Pancreas (tissue), 10 donors: Measurements from ENCODE around the gene TMEM190. TPM values are rescaled to one million over a fixed set of nuclear protein-coding genes. Genes with fewer than 3 reads are reported as not detected.

Experiments used
- ATAC-seq, 4 donors: fragments of 200-7000 bp; cut with Tn5 transposase; one replicate each; pipeline versions ENCODE4 v1.8.0 to v1.9.1; 2020; ENCODE audit warnings: mild to moderate bottlenecking in 4 of 4, moderate library complexity in 4 of 4
- DNase-seq, 6 donors: peaks; one replicate each; pipeline ENCODE4 v3.0.0-alpha.2; 2020
- FAIRE-seq: peaks from 2 replicates; lab custom pipeline; 2012; peaks lifted over from hg19 to GRCh38; lab: Jason Lieb, UNC
- H3K27ac ChIP-seq, 4 donors: fragments of 200-600 bp; sonication (generic); 1 replicate in 3 of 4; 2 replicates in 1 of 4; pipeline versions ENCODE4 v1.5.0 to v1.8.0; 2020
- H3K27me3 ChIP-seq, 4 donors: fragments of 200-600 bp; one replicate each; pipeline ENCODE4 v1.8.0; 2021
- H3K36me3 ChIP-seq, 3 donors: fragments of 200-600 bp; sonication (generic) in 1 of 3; one replicate each; pipeline versions ENCODE4 v1.5.0 to v1.8.0; 2020 to 2021
- H3K4me1 ChIP-seq, 3 donors: fragments of 200-600 bp; one replicate each; pipeline ENCODE4 v1.8.0; 2021
- H3K4me3 ChIP-seq, 4 donors: fragments of 200-600 bp; sonication (generic) in 2 of 4; one replicate each; pipeline versions ENCODE4 v1.5.0 to v1.8.0; 2020 to 2021
- H3K9me3 ChIP-seq, 4 donors: fragments of 200-600 bp; one replicate each; pipeline ENCODE4 v1.8.0; 2021
- CTCF ChIP-seq, 4 donors: fragments of 200-600 bp; sonication (generic) in 3 of 4; IDR thresholded peaks; one replicate each; pipeline versions ENCODE4 v1.5.0 to v1.8.0; 2021; ENCODE audit warnings: antibody characterized with exemption in 4 of 4
- WGBS, 2 donors: extraction: QIAGEN DNeasy Blood & Tissue Kit; methylation state at CpG; one replicate each; pipeline ENCODE4 v1.1.7; 2013; 5-methylcytosine and 5-hydroxymethylcytosine counted together
- intact Hi-C, 3 donors: fragments of 100-400 bp; cut with DNase I; formaldehyde crosslinking; loops; one replicate each; pipeline versions ENCODE4 v1.11.1 to v1.14.2; 2022
- polyA plus RNA-seq, 2 donors: library from polyadenylated mRNA; stranded (reverse); fragments of 200-250 nt; gene quantifications; one replicate each; pipeline ENCODE4 v1.2.3, GENCODE V29; 2013
- total RNA-seq, 6 donors: library from RNA; stranded (reverse); fragmentation: NEBNext Ultra II Directional in 4 of 6; extraction: Animal tissue kit (Norgen Biotek cat#: 25700) in 4 of 6; gene quantifications; one replicate each; pipeline versions ENCODE4 v1.2.1 to v1.2.4, GENCODE V29; 2021 to 2023
- donor health status: healthy with polysubstance abuse.
- donor health status: DM: no; HTN: no; CAD: no; lungs with moderate emphysema.
- donor health status: DM: no; HTN: no; CAD: no.
- donor health status: control.
- donor health status: control.
- donor health status: Bipolar disorder and iron deficiency.
- donor health status: DM: yes; HTN: yes; CAD: no.
- donor health status: DM: no; HTN: no; CAD: no.
- donor health status: DM: no; HTN: no; CAD: no.
- donor health status: DM: yes; HTN: yes; CAD: no.

TMEM190 gene
- total and polyA plus RNA-seq, 8 donors, result 0.45 TPM; not detected in 7

- peaks cover 0 to 23% (median 11%) of the 10 kb centered on the region in 3 donors for H3K36me3 ChIP-seq
- no peak for TF ChIP-seq CTCF (IDR thresholded peaks at IDR 0.05)
- 0% methylated on average over 62 to 68 of the region's 68 CpGs for WGBS, 2 donors
- H3K27ac ChIP-seq, result peak within 1 kb of the TSS; percentile 74 to 97 (median 90)
- peak; percentile 85 to 92 (median 86) for ATAC-seq
- no peaks in the 10 kb centered on the region for H3K9me3 ChIP-seq
- peaks cover 10 to 28% (median 17%) of the 10 kb centered on the region in 3 donors for H3K4me1 ChIP-seq
- no peaks in the 10 kb centered on the region for H3K27me3 ChIP-seq
- intact Hi-C loops, result loop anchor here in 1 of 3 donors (10.0 kb wide), 1 partner anchor 91 kb away; no protein-coding TSS in a partner anchor
- peak; percentile 95 to 99 (median 97) for DNase-seq
- peak within 1 kb of the TSS; percentile 76 to 92 (median 80) for H3K4me3 ChIP-seq
- no peak for FAIRE-seq
These were observed 9.3 kb downstream of the TMEM190 start, which contains the start of gene RPL28 for GRCh38 chr19:55385724-55386492. Gene RPL28, plus strand, starts transcription at chr19:55385932. Its CDS starts 426 bp downstream, at chr19:55386358.

DNA sequence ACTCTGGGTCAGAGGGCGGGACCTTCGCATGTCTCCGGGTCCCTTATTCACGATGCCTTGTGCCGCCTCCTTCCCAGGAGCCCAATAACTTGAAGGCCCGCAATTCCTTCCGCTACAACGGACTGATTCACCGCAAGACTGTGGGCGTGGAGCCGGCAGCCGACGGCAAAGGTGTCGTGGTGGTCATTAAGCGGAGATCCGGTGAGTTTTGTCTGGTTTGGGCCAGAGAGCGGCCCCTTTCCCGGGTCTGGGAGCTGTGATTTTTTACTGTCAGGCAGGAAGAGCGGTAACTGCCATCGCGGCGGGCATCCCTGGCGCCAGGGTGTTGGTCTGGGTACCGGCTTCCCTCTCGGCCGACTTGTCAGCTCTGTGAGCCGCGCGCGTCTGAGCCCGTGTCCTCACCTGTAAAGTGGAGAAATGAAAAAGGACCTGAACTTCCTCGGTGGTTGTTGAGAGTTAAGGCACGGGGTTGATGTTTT is 9.9 kb downstream of the TMEM190 start:
- FAIRE-seq (no peak), ATAC-seq (no peak), DNase-seq (no peak)
- intact Hi-C loops, result loop anchor here in 1 of 3 donors (10.0 kb wide), 1 partner anchor 92 kb away; no protein-coding TSS in a partner anchor
- Histone ChIP-seq H3K27ac (peak overlapping the region in 2 of 4 donors; percentile 84 to 97), H3K9me3 (no peaks in the 10 kb centered on the region), H3K4me3 (peak overlapping the region; percentile 76 to 92 (median 80)), H3K36me3 (peaks cover 0 to 23% (median 11%) of the 10 kb centered on the region in 3 donors), H3K4me1 (peaks cover 10 to 28% (median 17%) of the 10 kb centered on the region in 3 donors), H3K27me3 (no peaks in the 10 kb centered on the region)
- WGBS, 2 donors, result 1 to 2% methylated on average over 33 of the region's 33 CpGs
- no peak for TF ChIP-seq CTCF (IDR thresholded peaks at IDR 0.05)

DNA sequence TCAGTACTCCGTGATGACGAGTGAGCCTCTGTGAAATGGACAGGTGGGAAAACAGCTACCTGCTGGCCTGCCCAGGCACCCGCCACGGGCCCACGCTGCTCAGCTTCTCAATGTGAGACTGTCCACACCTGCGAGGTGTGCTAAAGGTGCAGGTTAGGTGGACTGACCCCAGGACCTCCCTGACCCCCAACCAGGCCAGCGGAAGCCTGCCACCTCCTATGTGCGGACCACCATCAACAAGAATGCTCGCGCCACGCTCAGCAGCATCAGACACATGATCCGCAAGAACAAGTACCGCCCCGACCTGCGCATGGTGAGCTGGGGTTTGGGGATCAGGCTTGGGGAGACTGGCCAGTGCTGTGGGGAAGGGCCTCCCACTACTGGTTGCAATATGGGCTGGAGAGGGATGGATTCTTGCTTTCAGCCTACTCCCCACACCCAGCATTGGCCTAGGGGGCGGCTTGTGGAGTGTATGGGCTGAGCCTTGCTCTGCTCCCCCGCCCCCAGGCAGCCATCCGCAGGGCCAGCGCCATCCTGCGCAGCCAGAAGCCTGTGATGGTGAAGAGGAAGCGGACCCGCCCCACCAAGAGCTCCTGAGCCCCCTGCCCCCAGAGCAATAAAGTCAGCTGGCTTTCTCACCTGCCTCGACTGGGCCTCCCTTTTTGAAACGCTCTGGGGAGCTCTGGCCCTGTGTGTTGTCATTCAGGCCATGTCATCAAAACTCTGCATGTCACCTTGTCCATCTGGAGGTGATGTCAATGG is 11.3 kb downstream of the TMEM190 start:
- peaks cover 0 to 23% (median 11%) of the 10 kb centered on the region in 3 donors for H3K36me3 ChIP-seq
- 72 to 76% methylated on average over 24 of the region's 24 CpGs for WGBS, 2 donors
- H3K27me3 ChIP-seq, result no peaks in the 10 kb centered on the region
- intact Hi-C loops, result loop anchor here in 1 of 3 donors (10.0 kb wide), 1 partner anchor 93 kb away; no protein-coding TSS in a partner anchor
- TF ChIP-seq CTCF (IDR thresholded peaks at IDR 0.05), result no peak
- no peaks in the 10 kb centered on the region for H3K9me3 ChIP-seq
- FAIRE-seq, result no peak
- peaks cover 10 to 27% (median 17%) of the 10 kb centered on the region in 3 donors for H3K4me1 ChIP-seq
- H3K27ac ChIP-seq, result no peak overlapping the region
- DNase-seq, result peak in 1 of 6 donors; percentile 32
- no peak for ATAC-seq
- H3K4me3 ChIP-seq, result peak overlapping the region in 3 of 4 donors; percentile 76 to 92 (median 77)

DNA sequence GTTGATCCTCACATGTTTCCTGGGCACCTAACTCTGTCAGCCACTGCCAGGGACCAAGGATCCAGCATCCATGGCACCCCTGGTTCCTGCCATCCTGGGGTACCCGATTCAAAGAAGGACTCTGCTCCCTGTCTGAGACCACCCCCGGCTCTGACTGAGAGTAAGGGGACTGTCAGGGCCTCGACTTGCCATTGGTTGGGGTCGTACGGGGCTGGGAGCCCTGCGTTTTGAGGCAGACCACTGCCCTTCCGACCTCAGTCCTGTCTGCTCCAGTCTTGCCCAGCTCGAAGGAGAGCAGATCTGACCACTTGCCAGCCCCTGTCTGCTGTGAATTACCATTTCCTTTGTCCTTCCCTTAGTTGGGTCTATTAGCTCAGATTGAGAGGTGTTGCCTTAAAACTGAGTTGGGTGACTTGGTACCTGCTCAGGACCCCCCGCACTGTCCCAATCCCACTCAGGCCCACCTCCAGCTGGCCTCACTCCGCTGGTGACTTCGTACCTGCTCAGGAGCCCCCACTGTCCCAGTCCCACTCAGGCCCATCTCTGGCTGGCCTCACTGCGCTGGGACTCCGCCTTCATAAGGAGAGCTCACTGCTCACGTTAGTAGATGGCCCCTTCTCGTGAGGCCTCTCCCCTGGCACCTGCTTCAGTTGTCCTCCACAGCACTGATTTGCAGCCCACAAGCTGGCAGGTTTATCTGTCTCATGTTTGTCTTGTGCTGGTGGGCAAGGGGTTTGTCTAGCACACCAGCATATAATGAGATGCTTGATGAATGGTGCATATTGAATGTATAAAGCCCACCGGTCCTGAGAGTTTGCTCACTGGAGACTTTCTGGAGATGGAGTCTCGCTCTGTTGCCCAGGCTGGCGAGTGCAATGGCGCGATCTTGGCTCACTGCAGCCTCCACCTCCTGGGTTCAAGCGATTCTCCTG is 13.0 kb downstream of the TMEM190 start:
- FAIRE-seq (no peak), DNase-seq (peak in 1 of 6 donors; percentile 17), ATAC-seq (no peak)
- WGBS, 2 donors, result 84 to 87% methylated on average over 21 of the region's 21 CpGs
- Histone ChIP-seq H3K27ac (no peak overlapping the region), H3K36me3 (peaks cover 0 to 23% (median 11%) of the 10 kb centered on the region in 3 donors), H3K4me1 (peaks cover 10 to 21% (median 17%) of the 10 kb centered on the region in 3 donors), H3K9me3 (no peaks in the 10 kb centered on the region), H3K27me3 (no peaks in the 10 kb centered on the region), H3K4me3 (no peak overlapping the region)
- intact Hi-C loops, result loop anchor here in 1 of 3 donors (10.0 kb wide), 1 partner anchor 95 kb away; no protein-coding TSS in a partner anchor
- TF ChIP-seq CTCF (IDR thresholded peaks at IDR 0.05), result no peak
